ENCODE results near the gene ATRIP.
"Not testable (repeated sequence)": the region's sequence is repeated elsewhere in the genome, so short reads cannot be mapped to it uniquely, and the experiment has no call there.

Gene ATRIP

DNA sequence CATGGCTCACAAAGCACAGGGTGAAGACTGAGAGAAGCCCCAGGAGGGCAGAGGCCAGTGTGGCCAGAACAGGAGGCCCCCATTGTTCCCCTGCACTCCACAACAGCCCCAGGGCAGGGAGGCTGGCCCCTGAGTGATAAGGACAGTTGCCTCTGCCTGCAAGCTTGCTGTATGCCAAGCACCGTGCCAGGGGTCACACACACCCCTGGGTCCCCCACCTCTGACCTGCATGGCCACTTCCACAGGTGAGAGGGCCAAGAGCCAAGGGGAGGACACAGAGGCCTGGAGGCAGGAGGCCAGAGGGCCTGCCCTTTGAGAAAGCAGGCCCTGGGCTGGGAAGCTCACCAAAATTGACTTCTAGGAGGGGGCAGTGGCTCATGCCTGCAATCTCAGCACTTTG is 23.7 kb downstream of the ATRIP start:
- no peak for DNase-seq

DNA sequence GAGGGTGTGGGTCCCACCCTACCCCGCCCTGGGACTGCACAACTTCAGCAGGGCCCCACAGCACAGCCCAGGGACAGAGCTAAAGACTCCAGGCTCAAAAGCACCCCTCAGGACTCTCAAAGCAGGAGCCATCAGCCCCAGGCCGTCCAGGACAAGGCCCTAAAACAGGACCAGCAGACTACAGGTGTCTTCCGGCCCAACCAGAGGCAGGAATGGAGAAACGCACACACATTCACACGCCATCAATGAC is 26.1 kb downstream of the ATRIP start:
- no peak for DNase-seq

DNA sequence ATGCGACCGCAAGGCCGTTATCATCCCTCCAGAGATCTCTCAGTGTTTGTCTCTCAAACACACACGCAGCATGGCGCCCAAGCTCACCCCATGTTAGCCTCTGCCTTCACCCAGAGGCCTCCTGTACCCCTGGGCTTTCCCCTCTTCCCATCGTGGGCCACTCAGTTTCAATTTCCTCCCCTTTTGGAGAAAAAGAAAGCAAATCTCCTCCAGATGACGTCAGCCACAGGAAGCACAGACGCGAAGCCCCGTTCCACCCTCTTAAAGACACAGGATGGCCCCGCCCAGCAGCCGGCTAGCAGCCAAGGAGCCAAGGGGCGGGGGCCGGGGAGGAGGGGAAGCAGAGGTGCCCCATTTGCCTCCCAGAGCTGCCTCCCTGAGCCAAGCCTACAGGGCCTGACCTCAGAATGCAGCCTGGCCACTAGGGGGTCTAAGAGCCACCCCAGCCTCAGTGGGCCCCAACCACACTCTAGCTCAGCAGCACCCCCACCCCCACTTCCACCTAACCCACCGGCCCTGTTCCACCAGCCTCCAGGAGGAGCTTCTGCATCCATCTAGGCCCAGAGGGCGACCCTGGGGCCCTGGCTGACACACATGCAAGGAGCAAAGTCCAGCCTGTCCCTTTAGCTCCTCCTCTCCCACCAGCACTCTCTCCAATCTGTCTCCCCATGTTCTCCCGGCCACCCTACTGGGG is 26.5 kb downstream of the ATRIP start:
- peak; percentile 81 for DNase-seq

DNA sequence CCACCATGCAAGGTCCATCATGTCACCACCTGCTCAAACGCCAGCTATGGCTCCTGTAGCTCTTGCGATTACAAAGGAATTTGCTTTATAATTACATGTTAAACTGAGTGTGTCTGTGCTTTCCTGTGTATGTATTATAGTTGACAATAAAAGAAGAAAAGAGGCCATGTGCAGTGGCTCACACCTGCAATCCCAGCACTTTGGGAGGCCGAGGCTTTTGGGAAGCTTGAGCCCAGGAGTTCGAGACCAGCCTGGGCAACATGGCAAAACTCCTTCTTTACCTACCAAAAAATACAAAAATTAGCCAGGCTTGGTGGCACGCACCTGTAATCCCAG is 27.0 kb downstream of the ATRIP start:
- no peak for DNase-seq

DNA sequence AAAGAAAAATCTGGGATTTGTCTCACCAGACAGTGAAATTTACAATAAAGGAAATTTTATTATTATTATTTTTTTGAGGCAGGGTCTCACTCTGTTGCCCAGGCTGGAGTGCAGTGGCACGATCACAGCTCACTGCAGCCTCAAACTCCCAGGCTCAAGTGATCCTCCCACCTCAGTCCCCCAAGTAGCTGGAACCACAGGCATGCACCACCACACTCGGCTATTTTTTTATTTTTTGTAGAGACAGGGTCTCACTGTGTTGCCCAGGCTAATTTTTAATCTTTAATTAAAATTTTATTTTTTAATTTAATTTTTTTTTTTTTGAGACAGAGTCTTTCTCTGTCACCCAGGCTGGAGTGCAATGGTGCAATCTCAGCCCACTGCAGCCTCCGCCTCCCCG is 27.5 kb downstream of the ATRIP start:
- not testable (repeated sequence) for DNase-seq

DNA sequence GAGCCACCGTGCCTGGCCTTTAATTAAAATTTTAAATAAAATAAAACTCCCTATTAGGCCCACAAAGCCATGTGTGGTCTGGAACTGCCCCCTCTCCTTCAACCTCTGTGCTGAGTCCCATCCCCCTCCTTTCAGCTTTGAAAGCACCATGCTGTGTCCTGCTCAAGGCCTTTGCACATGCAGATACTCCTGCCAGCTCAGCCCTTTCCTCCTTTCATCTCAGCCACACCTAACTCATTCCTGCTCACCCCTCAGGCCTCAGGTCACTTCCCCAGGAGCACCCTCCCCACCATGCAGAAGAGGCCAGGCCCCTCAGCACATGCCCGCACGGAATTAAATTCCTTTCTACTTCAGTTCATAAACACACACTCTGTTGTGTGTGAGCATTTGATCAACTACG is 28.1 kb downstream of the ATRIP start:
- no peak for DNase-seq

DNA sequence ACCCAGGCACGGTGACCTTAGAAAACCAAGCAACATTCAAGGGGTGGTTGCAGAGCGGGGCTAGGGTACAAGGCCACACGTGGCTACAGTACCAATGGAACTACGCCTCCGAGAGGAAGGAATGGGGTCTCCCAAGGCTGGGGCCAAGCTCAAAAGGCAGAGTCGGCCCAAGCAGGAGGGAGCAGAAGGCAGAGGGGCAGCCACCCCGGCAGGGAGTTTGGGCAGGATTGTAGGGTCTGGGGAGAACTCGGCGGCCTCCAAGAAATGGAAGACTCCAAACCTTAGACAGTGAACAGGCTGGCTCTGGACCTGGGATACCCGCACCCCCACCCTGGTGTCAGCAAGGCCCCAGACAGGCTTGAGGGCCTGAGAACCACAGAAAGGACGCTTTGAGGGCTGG is 28.7 kb downstream of the ATRIP start:
- DNase-seq: no peak

DNA sequence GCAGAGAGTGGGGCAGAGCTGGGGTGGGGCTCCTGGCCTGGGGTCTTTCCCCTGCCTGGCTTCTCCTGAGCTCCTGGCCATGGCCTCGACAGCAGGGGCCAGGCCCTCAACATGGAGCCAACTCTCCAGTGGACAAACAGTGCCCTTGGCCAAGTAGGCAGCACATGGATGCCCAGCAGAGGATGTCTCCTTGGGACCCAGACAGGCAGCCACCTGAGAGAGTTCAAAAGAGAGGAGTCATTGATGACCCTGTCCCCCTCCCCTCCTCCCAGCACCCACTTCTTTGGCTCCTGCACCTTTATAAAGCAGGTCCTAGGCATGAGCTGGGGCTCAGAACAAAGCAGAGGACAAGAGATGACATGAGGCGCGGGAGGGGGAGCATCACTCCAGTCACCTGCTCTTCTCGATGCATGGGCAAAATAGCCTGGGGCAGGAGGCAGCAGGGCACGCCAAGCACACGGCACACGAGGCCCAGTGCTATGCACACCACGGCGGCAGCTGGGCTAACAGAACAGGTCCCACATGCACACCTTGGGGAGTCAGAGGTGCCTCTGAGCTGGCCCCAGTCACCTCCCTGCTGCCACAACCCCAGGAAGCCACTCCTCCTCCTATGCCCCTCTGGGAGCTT is 30.0 kb downstream of the ATRIP start:
- DNase-seq: no peak

DNA sequence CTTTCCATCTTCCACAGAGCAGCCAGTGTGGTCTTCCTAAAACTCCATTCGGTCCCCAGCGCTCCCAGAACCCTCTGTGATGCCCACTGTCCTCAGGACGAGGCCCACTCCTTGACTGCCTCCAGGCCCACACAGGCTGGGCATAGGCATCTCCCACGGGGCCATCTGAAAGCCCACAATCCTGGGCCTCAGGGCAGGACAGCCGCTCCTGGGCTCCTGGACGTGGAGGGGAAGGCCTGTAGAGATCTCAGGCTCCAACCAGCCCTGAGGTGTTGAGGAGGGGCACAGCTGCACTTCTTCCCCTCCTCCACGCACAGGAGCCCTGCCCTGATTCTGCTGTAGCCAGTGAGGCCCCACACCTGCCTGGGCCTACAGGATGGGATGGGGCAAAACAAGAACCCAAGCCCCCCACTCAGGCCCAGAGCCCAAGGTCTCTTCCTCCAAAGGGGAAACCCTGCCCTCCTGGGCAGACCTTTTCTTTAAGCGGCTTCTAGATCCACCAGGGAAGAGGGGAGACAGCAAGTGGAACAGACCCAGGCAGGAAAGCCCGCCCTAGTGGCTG is 31.5 kb downstream of the ATRIP start:
- no peak for DNase-seq

DNA sequence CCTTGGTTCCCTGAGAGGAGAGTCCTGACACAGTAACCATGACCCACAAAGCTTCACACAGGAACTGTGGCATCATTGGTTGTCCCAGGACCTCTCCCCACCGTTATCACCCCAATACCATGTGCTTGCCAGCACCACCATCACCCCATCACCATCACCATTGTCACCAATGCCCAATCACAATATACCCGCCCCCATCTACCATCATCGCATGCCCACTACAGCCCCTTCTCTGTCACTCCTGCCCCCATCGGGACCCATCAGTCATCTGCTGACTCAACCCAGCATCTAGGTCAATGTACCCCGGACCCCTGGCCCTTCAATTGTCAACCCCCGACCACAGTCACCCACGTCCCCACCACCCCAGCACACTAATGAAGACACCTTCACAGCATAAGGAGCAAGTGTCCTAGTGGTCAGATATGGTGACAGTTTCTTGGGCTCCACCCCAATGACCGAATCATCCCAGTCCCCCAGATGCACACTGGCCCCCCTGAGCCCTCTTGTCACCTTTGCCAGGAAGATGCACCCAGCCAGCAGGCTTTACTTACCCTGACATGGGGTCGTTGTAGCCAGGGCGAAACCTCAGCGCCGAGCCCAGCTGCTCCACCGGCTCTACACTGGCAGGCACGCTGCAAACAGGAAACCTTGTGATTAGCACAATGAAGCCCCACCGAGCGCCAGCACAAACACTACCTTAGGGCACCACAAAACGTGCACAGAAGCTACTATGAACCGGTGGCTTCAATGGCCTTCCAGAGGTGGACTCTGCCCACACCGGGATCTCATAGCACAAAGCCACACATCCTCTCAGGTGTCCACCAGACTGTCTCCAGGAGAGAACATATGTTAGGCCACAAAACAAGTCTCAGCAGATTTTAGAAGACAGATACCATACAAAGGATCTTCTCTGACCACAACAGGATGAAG is 32.4 kb downstream of the ATRIP start:
- no peak for DNase-seq

DNA sequence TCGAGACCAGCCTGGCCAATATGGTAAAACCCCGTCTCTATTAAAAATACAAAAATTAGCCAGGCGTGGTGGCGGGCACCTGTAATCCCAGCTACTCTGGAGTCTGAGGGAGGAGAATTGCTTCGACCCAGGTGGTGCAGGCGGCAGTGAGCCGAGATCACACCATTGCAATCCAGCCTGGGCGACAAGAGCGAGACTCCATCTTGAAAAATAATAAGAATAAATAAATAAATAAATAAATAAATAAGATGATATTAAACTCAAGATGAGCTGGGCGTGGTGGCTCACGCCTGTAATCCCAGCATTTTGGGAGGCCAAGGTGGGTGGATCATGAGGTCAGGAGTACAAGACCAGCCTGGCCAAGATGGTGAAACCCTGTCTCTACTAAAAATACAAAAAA is 34.4 kb downstream of the ATRIP start:
- not testable (repeated sequence) for DNase-seq

DNA sequence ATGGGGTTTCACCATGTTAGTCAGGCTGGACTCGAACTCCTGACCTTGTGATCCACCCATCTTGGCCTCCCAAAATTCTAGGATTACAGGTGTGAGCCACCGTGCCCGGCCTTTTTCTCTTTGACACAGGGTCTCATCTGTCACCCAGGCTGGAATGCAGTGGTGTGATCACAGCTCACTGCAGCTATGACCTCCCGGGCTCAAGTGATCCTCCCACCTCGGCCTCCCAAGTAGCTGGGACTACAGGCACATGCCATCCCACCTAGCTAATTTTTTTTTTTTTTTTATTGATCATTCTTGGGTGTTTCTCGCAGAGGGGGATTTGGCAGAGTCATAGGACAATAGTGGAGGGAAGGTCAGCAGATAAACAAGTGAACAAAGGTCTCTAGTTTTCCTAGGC is 36.3 kb downstream of the ATRIP start:
- not testable (repeated sequence) for DNase-seq

DNA sequence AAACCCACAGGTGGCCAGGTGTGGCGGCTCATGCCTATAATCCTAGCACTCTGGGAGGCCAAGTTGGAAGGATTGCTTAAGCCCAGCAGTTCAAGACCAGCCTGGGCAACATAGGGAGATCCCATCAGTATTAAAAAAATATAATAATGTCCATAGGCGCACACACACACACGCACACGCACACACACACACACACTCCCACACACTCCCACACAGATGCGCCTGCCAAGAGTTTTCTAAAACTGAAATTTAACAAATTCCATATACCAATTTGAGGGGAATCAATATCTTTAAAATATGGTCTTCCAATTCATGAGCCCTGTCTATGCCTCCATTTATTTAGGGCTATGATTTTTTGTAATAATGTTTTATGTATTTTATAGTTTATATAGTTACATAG is 40.4 kb downstream of the ATRIP start:
- no peak for DNase-seq

DNA sequence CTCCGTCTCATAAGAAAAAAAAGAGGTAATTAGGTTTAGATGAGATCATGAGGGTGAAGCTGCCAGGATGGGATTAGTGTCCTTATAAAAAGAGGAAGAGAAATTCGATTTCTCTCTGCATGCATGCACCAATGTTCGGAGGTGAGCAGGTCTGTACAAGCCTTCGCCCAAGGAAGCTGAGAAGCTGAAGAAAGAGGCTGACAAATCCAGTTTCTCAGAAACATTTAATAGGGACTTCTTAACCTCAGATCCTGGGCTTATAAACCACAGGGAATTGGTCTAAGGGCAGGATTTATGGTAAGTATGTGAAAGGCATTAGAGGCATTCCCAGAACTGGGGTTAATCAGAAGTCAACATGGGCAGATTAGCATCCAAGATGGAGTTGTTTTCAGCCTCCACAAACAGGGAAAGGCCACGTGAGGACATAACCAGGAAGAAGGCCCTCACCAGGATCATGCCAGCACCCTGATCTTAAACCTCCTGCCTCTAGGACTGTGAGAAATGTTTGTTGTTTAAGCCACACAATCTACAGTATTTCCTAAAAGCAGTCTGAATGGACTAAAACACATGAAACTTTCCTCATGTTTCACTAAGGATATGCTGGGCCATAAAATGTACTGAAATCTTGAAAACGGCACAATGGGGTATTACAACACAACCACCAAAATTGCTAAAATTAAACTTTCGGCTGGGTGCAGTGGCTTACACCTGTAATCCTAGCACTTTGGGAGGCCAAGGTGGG is 46.1 kb downstream of the ATRIP start:
- DNase-seq: no peak

DNA sequence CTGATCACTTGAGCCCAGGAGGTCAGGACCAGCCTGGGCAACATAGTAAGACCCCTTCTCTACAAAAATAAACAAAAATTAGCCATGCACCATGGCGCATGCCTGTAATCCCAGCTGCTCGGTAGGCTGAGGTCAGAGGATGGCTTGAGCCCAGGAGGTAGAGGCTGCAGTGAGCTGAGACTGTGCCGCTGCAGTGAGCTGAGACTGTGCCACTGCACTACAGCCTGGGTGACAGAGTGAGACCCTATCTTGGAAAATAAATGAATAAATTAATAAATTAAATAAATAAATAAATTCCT is 46.6 kb downstream of the ATRIP start:
- DNase-seq: no peak

DNA sequence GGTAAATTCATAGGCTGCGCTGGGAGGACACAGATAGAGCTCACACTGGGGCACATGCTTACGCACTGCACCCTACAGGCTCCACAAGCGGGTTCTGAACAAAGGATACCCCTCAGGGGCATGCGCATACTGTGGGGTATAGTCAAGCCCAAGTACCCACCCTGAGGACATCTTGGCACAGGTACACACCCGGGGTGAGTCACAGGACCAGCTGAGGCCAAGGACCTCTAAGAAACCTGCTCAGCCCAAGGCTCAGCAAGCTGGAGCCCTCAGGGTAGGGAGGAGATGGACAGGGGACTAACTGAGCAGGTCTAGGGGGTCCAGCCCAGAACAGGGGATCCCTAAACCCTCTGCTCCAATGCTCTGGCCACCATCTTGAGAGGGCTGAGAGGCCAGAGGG is 54.1 kb downstream of the ATRIP start:
- DNase-seq: no peak

DNA sequence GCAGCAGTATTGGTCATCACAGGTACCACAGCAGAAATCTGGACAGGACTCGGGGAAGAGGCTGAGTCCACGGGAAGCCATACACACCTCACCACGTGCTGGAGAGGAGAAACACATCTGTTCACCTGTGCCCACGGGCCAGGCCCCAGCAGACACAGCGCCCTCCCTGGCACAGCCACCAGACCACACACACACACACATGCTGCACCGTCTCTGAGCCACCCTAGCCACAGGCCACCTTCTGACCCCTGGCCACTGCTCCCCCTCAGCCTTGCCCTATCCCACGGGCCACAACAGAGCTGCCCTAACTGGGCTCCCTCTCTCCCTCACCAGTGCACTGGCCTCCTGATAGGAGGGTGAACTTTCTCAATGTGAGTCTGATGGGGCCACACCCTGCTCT is 54.7 kb downstream of the ATRIP start:
- no peak for DNase-seq

DNA sequence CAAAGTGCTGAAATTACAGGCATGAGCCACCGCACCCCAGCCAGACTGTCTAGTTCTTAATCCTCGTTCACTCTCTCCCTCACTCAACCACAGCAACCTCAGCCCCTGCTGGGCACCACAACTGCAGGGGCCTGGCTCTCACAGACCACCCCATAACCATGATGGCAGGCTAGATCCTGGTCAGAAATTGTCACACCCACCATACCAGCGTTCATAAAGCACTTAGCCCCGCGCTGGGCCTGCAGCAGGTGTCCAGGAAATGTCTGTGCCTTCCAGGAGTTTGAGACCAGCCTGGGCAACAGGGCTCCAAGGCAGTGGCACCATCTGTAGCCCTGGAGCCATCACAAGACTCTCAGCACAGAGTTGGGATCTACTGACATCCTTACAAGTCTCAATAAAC is 55.6 kb downstream of the ATRIP start:
- DNase-seq: no peak

DNA sequence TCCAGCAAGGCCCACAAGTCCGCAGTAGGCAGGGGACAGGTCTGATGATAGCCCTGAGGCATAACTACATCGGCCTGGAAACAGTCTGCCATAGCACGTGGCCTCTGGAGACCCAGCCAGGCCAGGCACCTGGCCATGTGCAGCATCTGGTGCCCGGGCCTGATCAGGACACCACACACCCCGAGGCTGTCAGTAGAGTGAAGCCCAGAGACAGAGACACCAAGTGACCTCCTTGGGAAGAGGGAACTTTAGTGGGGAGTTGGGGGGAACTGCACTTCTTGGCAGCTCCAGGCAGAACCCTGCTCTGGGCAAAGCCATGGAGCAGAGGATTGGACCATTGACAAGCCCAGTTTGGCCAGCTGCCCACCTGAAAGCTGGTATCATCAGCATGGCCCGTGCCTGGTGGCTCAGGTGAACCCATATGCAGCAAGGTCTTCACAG is 56.2 kb downstream of the ATRIP start:
- no peak for DNase-seq

DNA sequence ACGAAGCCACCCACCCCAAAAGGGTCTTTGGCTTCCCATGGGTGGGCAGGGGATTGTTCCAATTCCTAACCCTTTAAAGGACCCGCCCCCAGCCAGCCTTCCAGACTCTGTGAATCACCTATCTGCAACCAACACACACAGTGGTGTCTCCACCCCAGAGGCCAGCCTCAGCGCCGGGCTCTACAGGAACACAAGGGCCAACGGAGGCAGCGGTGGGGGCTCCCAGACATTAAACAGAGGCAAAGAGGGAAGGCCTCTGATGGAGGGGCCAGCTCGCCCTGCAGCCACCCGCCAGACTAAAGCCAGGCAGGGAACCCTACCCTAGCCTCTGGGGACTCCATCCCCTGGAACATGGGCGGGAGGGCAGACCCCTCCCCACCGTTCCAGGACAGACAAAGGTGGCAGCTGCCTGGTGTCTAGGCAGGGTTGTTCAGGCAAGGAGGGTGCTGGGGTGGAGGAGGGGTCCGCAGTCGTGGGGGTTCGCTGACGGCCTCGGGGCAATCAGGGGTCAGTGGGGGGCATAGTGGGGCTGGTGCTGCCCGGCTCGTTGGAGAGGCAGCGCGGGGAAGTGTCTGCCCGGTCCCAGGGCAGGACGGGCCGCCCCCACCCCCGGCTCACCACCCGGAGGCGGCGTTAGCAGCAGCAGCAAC is 57.0 kb downstream of the ATRIP start:
- DNase-seq: no peak

DNA sequence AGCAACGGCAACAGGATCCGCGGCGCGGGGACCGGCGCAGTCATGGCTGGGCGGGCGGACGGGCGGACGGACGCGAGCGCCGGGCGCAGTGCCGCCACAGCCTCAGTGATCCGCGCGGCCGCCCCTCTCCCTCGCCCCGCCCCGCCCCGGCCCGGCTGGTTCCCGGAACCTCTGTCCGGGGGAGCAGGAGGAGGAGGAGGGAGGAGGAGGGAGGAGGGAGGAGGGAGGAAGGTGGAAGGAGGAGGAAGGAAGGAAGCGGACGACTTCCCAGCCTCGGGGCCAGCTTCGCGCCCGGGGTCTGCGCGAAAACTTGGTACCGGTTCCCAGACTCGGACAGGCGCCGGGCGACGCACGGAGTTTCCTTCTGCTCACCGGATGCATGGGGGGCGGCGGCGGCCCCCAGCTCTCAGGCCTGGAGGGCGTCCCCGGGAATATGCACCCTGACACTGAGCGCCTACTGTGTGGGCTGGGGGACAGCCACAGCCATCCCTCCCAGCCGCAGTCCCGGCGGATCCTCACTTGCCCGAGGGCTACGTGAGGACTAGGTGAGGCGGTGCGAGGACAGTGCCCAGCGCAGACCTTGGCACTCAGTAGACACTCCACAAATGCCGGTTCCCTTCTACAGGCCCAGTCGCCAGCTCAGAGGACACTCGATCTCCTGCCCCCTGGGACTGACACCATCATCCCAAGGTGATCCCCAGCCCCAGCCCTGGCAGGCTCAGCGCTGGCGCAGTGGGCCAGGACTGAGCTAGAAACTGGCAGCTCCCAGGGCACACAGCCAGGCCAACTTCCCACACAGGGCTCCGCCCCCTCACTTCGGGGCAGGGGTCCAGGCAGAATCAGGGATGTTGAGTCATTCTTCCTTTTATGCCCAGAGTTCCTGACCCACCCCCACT is 57.8 kb downstream of the ATRIP start, which contains the start of gene SHISA5:
SHISA5 (minus strand) TSS at position 124 of the 896 bp plus-strand sequence; CDS start at position 44, 80 bp downstream.
- peak; percentile 13 for DNase-seq

DNA sequence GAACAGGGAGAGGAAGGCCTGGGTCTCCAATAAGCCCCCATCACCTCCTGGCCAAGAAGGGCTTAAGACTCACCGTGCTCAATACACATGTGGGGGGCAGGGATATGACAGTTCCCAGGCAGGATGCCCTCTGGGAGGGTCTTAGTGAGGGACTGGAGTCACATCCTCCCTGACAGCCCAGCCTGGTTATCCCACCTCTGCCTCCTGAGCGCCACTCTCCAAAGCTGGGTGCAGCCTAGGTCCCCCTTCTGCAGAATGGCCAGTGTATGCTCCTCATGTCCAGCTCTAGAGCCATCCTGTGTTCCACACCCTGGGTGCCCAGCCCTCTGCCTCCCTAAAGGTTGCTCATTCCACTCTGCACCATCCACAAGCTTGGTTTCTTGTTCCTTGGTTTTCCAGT is 58.6 kb downstream of the ATRIP start:
- no peak for DNase-seq

Data from NCI-H2227 treated with DMSO at 0.1 percent for 48 hours (cell line).